Type B pancreatic cell (in vitro differentiated cells): ENCODE measurements around the gene BLOC1S3. TPM values are rescaled to one million over a fixed set of nuclear protein-coding genes. Genes with fewer than 3 reads are reported as not detected.
A peak's percentile ranks its signal among the peaks of the same experiment; 100 is the strongest.

Experiments used
- DNase-seq: peaks from one replicate; pipeline ENCODE4 v3.0.0; 2021; ENCODE audit warnings: mixed read lengths; ENCODE audit not compliant: unreplicated experiment; ENCODE audit errors: extremely low spot score
- H3K27ac Mint-ChIP-seq: 2 replicates; pipeline ENCODE4 v1.8.0; 2021; ENCODE audit warnings: mild to moderate bottlenecking, mixed read lengths
- H3K27me3 Mint-ChIP-seq: 2 replicates; pipeline ENCODE4 v1.8.0; 2021; ENCODE audit warnings: mixed read lengths
- H3K36me3 Mint-ChIP-seq: 2 replicates; pipeline ENCODE4 v1.8.0; 2021; ENCODE audit warnings: mixed read lengths
- H3K4me1 Mint-ChIP-seq: one replicate; pipeline ENCODE4 v1.8.0; 2021; ENCODE audit warnings: mixed read lengths; ENCODE audit not compliant: unreplicated experiment
- H3K4me3 Mint-ChIP-seq: 2 replicates; pipeline ENCODE4 v1.8.0; 2021; ENCODE audit warnings: mild to moderate bottlenecking, mixed read lengths
- H3K9me3 Mint-ChIP-seq: 2 replicates; pipeline ENCODE4 v1.8.0; 2021; ENCODE audit warnings: mixed read lengths
- CTCF ChIP-seq: fragments of 200-600 bp; sonication (generic); conservative IDR thresholded peaks from 2 replicates; pipeline ENCODE4 v1.5.0; 2021; ENCODE audit warnings: antibody characterized with exemption, mild to moderate bottlenecking
- total RNA-seq: library from RNA; stranded (reverse); gene quantifications from 2 replicates; pipeline ENCODE4 v1.2.1, GENCODE V29; 2021; ENCODE audit warnings: low replicate concordance

The BLOC1S3 gene
- total RNA-seq, 1 donor from 2014 or later, result 10.2 TPM

GRCh38 chr19:45158503-45159209, 19.9 kb upstream of the BLOC1S3 start:
- DNase-seq, result no peak
- Mint-ChIP-seq H3K4me1 (peaks cover 18% of the 10 kb centered on the region), H3K27me3 (peaks cover 24% of the 10 kb centered on the region), H3K27ac (no peak overlapping the region), H3K4me3 (no peak overlapping the region), H3K36me3 (no peaks in the 10 kb centered on the region), H3K9me3 (no peaks in the 10 kb centered on the region)
- no peak for TF ChIP-seq CTCF

GRCh38 chr19:45159210-45159970, 19.2 kb upstream of the BLOC1S3 start:
- no peak overlapping the region for H3K27ac Mint-ChIP-seq
- no peak overlapping the region for H3K4me3 Mint-ChIP-seq
- H3K4me1 Mint-ChIP-seq, result peaks cover 11% of the 10 kb centered on the region
- no peaks in the 10 kb centered on the region for H3K36me3 Mint-ChIP-seq
- peaks cover 17% of the 10 kb centered on the region for H3K27me3 Mint-ChIP-seq
- no peaks in the 10 kb centered on the region for H3K9me3 Mint-ChIP-seq
- no peak for TF ChIP-seq CTCF
- no peak for DNase-seq

GRCh38 chr19:45159971-45160324, 18.6 kb upstream of the BLOC1S3 start:
- Mint-ChIP-seq H3K9me3 (no peaks in the 10 kb centered on the region), H3K4me1 (peaks cover 10% of the 10 kb centered on the region), H3K27me3 (peaks cover 15% of the 10 kb centered on the region), H3K4me3 (peak overlapping the region; percentile 52), H3K36me3 (no peaks in the 10 kb centered on the region), H3K27ac (peak overlapping the region; percentile 10)
- no peak for TF ChIP-seq CTCF
- no peak for DNase-seq

GRCh38 chr19:45160870-45161737, 17.5 kb upstream of the BLOC1S3 start, which contains the start of gene NKPD1:
NKPD1 (minus strand) TSS chr19:45160982; CDS start chr19:45160150, 832 bp downstream.
- Mint-ChIP-seq H3K27ac (peak within 1 kb of the TSS; percentile 10), H3K4me1 (peaks cover 10% of the 10 kb centered on the region), H3K27me3 (peaks cover 12% of the 10 kb centered on the region), H3K9me3 (no peaks in the 10 kb centered on the region), H3K4me3 (peak within 1 kb of the TSS; percentile 52), H3K36me3 (no peaks in the 10 kb centered on the region)
- TF ChIP-seq CTCF, result no peak
- no peak for DNase-seq

GRCh38 chr19:45161738-45162607, 16.6 kb upstream of the BLOC1S3 start:
- no peak for DNase-seq
- H3K9me3 Mint-ChIP-seq, result no peaks in the 10 kb centered on the region
- H3K36me3 Mint-ChIP-seq, result no peaks in the 10 kb centered on the region
- peak overlapping the region; percentile 9 for H3K27ac Mint-ChIP-seq
- H3K4me1 Mint-ChIP-seq, result peaks cover 8% of the 10 kb centered on the region
- peak; percentile 80 for TF ChIP-seq CTCF
- no peak overlapping the region for H3K4me3 Mint-ChIP-seq
- peaks cover 8% of the 10 kb centered on the region for H3K27me3 Mint-ChIP-seq
